Cardiac fibroblast (primary cell): ENCODE results near the gene KDM8.

ENCODE experiments used
- DNase-seq, 2 donors: peaks; one replicate each; pipeline versions ENCODE4 v3.0.0 to v3.0.0-alpha.2; 2010; ENCODE audit warnings: low read depth in 2 of 2
- H3K4me3 ChIP-seq, 2 donors: replicated peaks in 1 of 2; 1 replicate in 1 of 2; 2 replicates in 1 of 2; pipeline ENCODE4 v1.5.1; 2011; ENCODE audit warnings: low read depth in 2 of 2, low read length in 2 of 2, mild to moderate bottlenecking in 2 of 2, moderate library complexity in 1 of 2
- TF ChIP-seq, protein P1 (sequence below): IDR thresholded peaks from one replicate; pipeline ENCODE4 v1.5.1; 2011; ENCODE audit warnings: low read depth, mild to moderate bottlenecking, low read length, inconsistent platforms

KDM8 gene

DNA sequence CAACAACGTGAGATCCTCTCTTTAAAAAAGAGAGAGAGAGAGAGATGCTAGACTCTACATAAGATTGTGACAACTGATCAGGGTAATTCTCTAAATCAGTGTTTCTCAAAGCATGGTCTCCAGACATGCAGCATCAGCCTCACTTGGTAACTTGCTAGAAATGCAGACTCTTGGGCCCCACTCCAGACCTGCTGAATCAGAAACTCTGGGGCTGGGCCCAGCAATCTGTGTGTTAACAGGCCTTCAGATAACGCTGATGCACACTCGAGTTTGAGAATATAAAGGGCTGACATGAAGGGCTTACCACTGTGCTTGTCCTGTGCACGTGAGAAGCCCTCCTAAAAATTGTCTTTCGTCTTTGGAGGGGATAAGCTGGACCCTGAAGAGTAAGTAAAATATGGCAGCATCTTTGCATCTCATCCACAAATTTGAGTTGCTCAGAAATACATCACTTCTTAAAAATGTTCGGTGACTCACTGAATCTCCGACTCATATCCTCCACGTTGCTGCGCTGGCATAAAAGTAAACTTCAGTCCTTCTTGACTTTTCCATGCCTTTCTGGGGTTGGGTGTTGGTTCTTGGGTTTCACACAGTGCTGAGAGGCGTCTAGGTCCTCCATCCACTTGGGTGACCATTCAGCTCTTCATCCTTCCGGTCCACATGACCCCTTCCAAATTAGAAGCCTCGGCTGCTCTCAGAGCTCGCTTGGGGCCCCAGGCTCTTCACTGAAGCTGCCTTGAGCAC lies 26.1 kb upstream of the KDM8 start:
- H3K4me3 ChIP-seq, result no peak overlapping the region
- TF ChIP-seq, protein P1, sequence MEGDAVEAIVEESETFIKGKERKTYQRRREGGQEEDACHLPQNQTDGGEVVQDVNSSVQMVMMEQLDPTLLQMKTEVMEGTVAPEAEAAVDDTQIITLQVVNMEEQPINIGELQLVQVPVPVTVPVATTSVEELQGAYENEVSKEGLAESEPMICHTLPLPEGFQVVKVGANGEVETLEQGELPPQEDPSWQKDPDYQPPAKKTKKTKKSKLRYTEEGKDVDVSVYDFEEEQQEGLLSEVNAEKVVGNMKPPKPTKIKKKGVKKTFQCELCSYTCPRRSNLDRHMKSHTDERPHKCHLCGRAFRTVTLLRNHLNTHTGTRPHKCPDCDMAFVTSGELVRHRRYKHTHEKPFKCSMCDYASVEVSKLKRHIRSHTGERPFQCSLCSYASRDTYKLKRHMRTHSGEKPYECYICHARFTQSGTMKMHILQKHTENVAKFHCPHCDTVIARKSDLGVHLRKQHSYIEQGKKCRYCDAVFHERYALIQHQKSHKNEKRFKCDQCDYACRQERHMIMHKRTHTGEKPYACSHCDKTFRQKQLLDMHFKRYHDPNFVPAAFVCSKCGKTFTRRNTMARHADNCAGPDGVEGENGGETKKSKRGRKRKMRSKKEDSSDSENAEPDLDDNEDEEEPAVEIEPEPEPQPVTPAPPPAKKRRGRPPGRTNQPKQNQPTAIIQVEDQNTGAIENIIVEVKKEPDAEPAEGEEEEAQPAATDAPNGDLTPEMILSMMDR, result no peak

DNA sequence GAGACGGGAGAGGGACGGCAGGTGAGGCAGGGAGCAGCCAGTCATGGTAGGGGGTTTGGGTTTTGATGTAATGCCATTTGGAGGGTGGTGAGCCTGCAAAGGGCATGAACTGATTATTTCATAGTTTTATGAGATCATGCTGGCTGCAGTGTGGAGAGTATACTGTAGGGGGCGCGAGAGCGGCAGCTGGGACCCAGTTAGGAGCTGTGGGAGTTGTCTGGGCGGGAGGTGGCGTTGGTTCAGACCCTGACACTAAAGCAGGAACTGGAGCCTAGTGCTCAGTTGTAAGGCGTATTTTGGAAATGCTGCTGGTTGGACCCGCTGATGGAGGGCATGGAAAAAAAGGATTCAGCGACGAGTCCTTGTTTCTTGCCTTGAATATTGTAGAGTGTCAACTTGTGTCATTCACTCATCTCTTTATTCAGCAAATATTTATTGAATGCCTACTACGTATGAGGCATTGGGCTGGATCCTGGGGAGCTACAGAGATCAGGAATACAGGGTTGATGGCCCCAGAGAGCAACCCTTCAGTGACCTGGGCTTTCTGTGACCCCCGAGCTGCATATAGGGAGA lies 23.7 kb upstream of the KDM8 start:
- DNase-seq, result peak; percentile 76 to 82
- TF ChIP-seq, protein P1, result peak; percentile 92
- no peak overlapping the region for H3K4me3 ChIP-seq

More for the DNA sequence above, 26.1 kb upstream of the KDM8 start:
- peak; percentile 71 to 92 for DNase-seq

DNA sequence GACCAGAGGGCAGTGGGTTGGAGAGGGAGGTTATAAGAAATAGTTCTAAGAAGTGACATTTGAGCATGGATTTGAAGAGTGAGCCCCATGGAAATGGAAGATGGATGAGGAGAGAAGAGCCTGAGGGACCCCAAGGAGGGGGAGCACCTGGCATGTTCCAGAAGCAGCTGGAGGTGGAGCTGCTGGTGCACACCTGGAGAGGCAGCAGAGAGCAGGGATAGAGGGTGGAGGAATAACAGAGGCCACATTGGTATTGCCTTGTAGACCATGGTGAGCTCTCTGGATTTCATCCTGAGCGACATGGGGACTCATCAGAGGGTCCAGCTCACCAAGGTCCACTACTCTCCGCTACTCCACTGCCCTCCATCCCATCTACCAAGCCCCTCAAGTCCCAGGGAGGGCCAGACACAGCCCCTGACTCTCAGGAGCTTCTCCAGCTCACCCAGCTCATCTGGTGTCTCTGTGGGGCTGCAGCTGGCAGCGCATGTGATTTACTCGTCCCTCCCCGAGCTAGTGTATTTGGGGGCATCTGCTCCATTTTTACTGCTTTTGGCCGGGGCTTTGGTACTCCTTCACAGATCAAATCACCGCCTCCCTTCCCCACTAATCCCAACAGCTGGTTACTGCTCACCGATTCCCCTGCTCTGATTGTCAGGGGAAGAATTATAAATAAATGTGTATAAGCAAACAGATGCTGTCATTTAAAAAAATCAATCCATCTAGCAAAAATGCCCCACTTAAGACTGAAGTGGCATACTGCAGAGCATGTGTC lies 22.1 kb upstream of the KDM8 start:
- H3K4me3 ChIP-seq, result no peak overlapping the region
- DNase-seq, result no peak
- TF ChIP-seq, protein P1, result no peak

DNA sequence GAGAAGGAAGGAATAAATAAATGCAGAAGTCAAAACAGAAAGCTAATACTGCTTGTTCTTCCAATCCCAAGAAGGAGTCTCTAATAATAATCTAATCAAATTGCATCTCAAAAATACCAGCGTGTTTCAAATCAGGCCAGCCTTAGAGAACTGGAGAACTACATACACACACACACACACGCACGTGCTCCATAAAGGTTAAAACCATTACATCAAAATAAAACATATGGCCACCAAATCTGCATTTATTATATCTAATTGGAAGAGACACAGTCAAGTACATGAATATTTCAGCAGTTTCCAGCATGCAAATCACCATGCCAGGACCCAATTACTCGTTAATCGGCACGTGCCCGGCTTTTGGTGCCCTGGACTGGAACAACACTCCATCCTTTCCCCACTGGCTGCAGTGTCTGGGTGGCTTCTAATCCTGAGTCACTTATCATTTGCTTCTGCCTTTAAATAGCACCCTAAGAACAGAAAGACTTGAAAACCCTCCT lies 20.4 kb upstream of the KDM8 start:
- DNase-seq, result no peak
- TF ChIP-seq, protein P1, result no peak
- no peak overlapping the region for H3K4me3 ChIP-seq

DNA sequence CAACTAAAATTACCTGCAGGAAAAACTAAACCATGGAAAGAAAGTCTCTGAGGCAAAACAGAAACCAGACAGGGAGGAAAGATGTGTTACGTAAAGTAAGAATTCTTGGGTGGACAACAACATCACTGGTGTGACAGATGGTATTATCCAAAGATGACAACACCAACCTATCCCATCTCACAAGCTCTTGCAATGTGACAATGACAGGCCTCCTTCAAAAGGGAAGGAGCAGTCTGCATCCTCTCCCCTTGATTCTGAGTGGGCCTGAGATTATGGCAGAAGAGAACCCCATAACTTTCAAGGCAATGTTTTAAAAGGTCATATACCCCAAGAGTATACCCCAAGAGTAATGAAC lies 17.6 kb upstream of the KDM8 start:
- DNase-seq, result no peak
- TF ChIP-seq, protein P1, result no peak
- H3K4me3 ChIP-seq, result no peak overlapping the region

DNA sequence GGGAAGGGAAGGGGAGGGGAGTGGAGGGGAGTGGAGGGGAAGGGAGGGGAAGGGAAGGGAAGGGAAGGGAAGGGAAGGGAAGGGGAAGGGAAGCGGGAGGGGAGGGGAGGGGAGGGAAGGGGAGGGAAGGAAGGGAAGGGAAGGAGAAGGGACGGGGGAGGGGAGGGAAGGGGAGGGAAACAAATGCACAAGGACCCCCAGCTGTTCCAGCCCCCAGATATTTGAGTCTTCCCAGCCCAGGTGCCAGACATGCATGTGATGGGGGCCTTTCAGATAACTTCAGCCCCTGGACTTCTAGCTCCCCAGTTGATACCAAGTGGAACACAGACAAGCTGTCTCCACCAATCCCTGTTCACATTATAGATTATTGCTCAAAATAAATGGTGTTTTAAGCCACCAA lies 14.7 kb upstream of the KDM8 start:
- DNase-seq, result no peak
- H3K4me3 ChIP-seq, result no peak overlapping the region
- TF ChIP-seq, protein P1, result no peak
